ENCODE data around the gene KDM4B. TPM values are rescaled to one million over a fixed set of nuclear protein-coding genes. Genes with fewer than 3 reads are reported as not detected.

KDM4B gene
- total and polyA plus RNA-seq, 7 donors, result 9.3 to 45.9 (median 29.5) TPM

DNA sequence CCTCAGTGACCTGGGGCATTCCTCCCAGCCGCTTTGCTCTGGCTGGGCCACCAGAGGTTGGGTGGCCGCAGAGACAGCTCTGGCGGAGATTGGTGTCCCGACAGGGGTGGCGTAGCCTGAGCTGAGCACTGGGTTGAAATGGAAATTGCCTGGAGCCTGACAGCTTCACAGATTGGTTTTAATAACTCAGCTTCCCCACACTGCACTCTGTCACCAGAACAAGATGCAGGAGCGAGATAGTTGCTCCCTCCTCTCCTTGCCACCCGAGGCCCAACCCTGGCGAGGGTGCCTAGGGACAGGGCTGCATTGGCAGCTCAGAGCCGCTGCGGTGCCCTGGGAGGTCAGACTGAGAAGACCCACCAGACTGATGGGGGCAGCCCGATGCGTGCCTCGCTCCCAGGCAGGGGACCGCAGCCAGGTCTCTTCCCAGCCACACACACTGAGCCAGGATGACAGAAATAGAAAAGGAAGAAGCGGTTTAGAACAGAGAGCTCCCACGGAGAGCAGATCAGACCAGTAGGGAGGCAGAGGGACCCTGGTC, 84.1 kb downstream of the KDM4B start:
- TF ChIP-seq, protein P1, sequence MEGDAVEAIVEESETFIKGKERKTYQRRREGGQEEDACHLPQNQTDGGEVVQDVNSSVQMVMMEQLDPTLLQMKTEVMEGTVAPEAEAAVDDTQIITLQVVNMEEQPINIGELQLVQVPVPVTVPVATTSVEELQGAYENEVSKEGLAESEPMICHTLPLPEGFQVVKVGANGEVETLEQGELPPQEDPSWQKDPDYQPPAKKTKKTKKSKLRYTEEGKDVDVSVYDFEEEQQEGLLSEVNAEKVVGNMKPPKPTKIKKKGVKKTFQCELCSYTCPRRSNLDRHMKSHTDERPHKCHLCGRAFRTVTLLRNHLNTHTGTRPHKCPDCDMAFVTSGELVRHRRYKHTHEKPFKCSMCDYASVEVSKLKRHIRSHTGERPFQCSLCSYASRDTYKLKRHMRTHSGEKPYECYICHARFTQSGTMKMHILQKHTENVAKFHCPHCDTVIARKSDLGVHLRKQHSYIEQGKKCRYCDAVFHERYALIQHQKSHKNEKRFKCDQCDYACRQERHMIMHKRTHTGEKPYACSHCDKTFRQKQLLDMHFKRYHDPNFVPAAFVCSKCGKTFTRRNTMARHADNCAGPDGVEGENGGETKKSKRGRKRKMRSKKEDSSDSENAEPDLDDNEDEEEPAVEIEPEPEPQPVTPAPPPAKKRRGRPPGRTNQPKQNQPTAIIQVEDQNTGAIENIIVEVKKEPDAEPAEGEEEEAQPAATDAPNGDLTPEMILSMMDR (IDR thresholded peaks at IDR 0.05), result no peak
- 70 to 87% (median 76%) methylated on average over 16 of the region's 16 CpGs for WGBS, 3 donors
- Histone ChIP-seq H3K9me3 (no peaks in the 10 kb centered on the region), H3K4me3 (no peak overlapping the region), H3K4me1 (peaks cover 21% of the 10 kb centered on the region), H3K36me3 (ENCODE audit: insufficient read depth in 1 of 2, low read depth in 1 of 2) (peaks cover 0 to 17% of the 10 kb centered on the region in 2 donors), H3K27ac (no peak overlapping the region), H3K27me3 (ENCODE audit: insufficient read depth in 3 of 3, low read length in 2 of 3) (no peaks in the 10 kb centered on the region)
- ATAC-seq (peak in 2 of 4 donors; percentile 10 to 21), DNase-seq (no peak)
- intact Hi-C loops (cut with DNase I), result loop anchor here in 1 of 2 donors (10.0 kb wide), 1 partner anchor 522 kb away; no protein-coding TSS in a partner anchor

DNA sequence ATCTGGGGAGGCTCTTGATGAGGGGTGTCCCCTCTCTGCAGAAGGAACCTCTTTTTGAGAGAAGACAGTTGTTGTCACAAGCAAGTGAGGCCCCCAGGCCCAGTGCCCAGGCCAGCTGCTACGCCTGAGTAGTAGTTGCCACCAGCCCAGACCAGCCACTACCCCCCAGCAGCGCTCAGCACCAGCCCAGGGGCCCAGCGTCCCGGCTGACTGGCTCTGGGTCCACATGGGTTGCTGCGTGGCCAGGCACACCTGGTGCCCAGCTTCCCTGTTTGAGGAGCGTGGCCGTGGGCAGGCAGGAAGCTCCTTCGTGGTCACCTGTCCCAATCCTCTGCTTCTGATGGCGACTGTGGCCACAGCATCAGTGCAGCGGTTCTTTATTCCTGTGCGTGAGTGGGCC, 84.7 kb downstream of the KDM4B start:
- intact Hi-C loops (cut with DNase I), result loop anchor here in 1 of 2 donors (10.0 kb wide), 1 partner anchor 521 kb away; no protein-coding TSS in a partner anchor
- Histone ChIP-seq H3K4me1 (peaks cover 16% of the 10 kb centered on the region), H3K27ac (no peak overlapping the region), H3K27me3 (ENCODE audit: insufficient read depth in 3 of 3, low read length in 2 of 3) (no peaks in the 10 kb centered on the region), H3K36me3 (ENCODE audit: insufficient read depth in 1 of 2, low read depth in 1 of 2) (peaks cover 0 to 16% of the 10 kb centered on the region in 2 donors), H3K9me3 (no peaks in the 10 kb centered on the region), H3K4me3 (no peak overlapping the region)
- 93 to 97% (median 93%) methylated on average over 11 of the region's 11 CpGs for WGBS, 3 donors
- DNase-seq (no peak), ATAC-seq (no peak)
- TF ChIP-seq, protein P1 (IDR thresholded peaks at IDR 0.05), result no peak

DNA sequence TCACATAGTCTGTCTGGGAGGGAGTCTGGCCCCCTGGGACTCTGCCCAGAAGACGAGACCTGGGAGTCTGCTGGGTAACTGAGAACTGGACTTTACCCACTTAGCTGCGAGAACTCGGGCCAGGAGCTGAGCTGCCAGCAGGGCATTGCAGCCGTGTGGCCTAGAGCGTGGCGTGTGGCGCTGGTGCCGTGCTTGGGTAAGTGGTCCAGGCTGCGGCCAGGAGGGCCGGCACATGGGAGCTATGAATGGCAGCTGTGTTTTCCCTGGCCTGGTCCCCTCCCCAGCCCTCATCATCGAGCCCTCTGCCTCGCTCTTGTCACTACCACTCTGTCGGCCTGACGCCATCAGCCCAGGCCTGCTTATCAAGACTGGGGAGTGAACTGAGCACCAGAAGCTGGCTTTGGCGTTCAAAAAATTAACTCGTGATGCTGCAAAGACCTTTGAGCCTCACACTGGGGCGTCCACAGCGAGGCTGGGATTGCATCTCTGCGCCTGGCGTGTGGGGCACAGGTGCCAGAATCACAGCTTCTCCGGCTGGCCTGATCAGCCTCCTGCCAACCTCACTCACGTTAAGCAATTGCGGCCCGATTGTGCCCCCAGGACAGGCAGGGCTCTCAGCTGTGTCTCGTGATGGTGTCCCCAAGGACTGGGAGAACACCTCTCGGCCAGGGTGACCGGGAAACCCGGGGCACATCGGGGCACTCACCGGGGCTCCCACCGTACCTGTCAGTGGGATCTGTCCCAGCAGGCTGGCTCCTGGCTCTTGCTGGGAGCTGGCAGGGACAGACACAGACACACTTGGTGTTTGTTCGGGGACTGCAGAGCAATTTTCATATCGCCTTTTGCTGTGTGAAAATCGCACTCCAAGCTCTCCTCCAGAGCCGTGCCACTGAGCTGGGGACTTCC, 85.9 kb downstream of the KDM4B start:
- 84 to 91% (median 88%) methylated on average over 34 to 35 of the region's 35 CpGs for WGBS, 3 donors
- Histone ChIP-seq H3K36me3 (ENCODE audit: insufficient read depth in 1 of 2, low read depth in 1 of 2) (peaks cover 0 to 16% of the 10 kb centered on the region in 2 donors), H3K9me3 (no peaks in the 10 kb centered on the region), H3K27me3 (ENCODE audit: insufficient read depth in 3 of 3, low read length in 2 of 3) (no peaks in the 10 kb centered on the region), H3K4me3 (no peak overlapping the region), H3K27ac (no peak overlapping the region), H3K4me1 (peaks cover 6% of the 10 kb centered on the region)
- TF ChIP-seq, protein P1 (IDR thresholded peaks at IDR 0.05), result no peak
- intact Hi-C loops (cut with DNase I), result loop anchor here in 1 of 2 donors (10.0 kb wide), 1 partner anchor 520 kb away; no protein-coding TSS in a partner anchor
- ATAC-seq (no peak), DNase-seq (peak in 1 of 2 donors; percentile 42)

DNA sequence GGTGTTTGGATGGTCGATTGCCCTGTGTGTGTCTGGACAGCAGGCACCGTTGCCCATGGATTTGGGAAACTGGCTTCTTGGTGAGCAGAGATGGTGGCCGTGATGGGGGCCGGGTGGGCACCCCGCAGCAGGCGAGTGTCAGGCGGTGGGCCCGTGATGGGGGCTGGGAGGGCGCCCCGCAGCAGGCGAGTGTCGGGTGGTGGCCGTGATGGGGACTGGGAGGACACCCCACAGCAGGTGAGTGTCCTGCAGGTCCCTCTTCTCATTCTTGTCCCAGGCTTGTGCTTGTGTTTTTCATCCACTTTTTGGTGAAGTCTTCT, 86.5 kb downstream of the KDM4B start:
- peaks cover 0 to 14% of the 10 kb centered on the region in 2 donors for H3K36me3 ChIP-seq (ENCODE audit: insufficient read depth in 1 of 2, low read depth in 1 of 2)
- WGBS, 3 donors, result 92 to 96% (median 92%) methylated on average over 13 of the region's 13 CpGs

More for the DNA sequence above, 86.5 kb downstream of the KDM4B start:
- DNase-seq (no peak), ATAC-seq (no peak)
- Histone ChIP-seq H3K4me1 (peaks cover 2% of the 10 kb centered on the region), H3K9me3 (no peaks in the 10 kb centered on the region), H3K4me3 (no peak overlapping the region), H3K27me3 (ENCODE audit: insufficient read depth in 3 of 3, low read length in 2 of 3) (no peaks in the 10 kb centered on the region), H3K27ac (no peak overlapping the region)
- intact Hi-C loops (cut with DNase I), result loop anchor here in 1 of 2 donors (10.0 kb wide), 1 partner anchor 519 kb away; no protein-coding TSS in a partner anchor
- TF ChIP-seq, protein P1 (IDR thresholded peaks at IDR 0.05), result no peak

Measured in psoas muscle (tissue), 8 donors.